Middle frontal gyrus (tissue), 1 donor: ENCODE data around the gene ADSS2.

Experiments used
- DNase-seq: peaks from one replicate; pipeline ENCODE4 v3.0.0-alpha.2; 2015; ENCODE audit warnings: low spot score; ENCODE audit errors: extremely low spot score

The ADSS2 gene

DNA sequence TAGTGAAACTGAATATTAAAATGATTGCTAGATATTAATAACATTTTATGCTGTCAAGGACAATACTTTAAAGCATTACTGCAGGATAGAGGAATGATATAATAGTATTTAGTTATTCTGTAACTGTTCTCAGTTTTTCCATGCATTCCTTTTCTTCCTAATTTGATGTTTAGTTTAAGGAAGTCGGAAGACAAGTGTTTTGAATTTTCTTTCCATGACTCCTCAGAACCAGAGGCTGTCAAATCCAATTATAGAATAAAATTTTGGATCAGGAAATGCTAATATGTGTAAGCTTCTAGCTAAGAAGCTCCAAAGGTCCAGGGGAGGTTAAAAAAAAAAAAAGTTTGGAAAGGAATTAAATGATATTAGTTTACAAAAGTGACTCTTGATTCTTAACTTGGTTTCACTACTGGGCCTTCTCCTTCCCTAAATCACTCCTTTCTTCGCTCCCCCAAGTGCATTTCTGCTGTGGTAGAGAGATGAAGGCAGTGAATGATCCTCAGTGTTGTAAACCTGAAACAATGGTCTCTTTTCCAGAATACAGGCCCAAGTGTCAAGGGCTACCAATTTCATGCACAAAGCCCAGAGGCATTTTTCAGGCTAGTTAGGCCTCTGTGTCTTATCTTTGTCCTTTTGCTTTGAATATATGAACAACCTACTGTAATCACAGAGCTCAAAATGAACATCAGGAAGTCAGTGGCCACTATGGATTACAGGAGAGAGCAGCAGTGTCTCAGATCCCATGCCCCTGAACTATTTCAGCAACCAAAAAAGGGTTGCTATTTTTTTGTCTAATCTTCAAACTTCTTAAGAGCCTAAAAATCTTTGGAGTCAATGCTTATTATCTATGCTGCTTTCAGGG is 6.2 kb downstream of the ADSS2 start:
- no peak for DNase-seq

DNA sequence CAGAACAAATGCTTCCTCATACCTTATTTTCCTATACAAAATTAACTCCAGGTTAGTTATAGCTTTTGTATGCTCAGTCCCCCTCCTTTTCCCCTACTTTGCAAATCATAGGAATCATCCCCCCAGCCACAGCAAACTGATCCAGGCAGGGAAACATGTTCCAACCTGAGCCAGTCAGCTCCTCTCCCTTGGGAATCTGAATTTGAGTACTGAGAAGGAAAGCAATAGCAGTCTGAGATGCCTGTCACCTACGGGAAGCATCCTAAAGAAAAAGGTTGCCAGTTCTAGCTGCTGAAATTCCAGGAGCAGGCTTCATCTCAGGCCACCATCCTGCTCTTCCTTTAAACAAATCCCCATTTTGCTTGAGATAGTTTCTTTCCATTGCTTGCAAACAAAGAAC is 6.9 kb downstream of the ADSS2 start:
- DNase-seq: no peak

DNA sequence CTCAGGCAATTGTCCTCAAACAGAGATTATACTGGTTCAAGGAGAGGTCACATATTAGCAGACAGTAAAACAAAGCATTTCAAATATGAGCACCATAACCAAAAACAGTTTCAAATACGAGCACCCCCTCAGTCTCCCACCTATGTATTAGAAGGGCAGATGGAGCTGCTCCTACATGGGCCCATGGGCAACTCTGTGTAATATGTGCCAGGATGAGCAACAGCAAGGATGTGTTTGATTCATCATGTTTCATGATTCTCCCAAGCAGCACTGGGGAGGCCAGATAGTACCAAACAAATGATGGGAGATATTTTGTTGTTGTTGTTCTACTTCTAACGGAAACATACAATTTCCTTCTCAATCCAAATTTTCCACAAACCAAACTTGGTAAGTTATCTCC is 8.9 kb downstream of the ADSS2 start:
- no peak for DNase-seq

DNA sequence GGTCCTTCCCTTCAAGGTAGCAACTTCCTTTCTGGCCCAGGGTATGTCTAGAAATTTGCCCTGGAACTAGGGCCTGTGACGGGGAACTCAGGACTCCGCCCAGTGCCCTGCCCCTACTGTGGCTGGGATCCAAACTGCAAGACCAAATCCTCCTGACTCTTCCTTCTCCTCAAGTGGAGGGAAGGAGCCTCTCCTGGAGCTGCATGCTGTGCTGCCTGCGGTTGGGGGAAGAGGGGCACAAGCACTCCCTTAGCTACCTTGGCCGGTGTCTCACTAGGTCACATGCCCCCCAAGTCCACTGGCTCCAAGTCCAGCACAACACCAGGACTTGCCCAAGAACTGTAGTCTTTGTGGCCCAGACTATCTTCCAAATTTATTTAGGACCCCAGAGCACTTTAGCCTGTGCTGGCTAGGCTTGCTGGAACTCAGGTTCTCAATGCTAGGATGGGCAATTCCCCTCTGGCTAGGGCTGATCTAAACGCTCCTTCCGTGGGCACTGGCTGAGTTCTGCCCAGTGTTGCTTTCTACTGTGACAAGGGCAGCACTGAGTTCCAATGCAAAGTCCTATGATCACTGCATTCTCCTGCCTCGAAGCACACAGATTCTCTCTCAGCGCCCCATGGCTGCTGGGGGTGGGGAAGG is 12.2 kb downstream of the ADSS2 start:
- no peak for DNase-seq

DNA sequence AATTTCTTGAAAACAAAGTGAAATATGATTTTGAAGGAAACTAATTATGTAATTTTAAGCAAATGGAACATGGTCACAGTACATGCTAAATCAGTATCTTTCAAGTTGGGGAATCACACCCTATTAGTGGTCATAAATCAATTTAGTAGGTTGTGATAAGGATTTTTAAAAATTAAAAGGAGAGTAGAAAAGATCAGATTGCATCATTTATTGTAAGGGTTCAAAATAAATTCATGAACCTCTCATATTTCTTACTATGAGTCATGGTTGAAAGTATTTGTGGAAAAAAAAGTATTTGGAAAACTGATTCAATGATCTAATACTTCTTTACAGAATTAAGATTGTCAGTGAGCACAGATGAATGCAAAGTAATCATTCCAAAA is 14.6 kb downstream of the ADSS2 start:
- DNase-seq: no peak

DNA sequence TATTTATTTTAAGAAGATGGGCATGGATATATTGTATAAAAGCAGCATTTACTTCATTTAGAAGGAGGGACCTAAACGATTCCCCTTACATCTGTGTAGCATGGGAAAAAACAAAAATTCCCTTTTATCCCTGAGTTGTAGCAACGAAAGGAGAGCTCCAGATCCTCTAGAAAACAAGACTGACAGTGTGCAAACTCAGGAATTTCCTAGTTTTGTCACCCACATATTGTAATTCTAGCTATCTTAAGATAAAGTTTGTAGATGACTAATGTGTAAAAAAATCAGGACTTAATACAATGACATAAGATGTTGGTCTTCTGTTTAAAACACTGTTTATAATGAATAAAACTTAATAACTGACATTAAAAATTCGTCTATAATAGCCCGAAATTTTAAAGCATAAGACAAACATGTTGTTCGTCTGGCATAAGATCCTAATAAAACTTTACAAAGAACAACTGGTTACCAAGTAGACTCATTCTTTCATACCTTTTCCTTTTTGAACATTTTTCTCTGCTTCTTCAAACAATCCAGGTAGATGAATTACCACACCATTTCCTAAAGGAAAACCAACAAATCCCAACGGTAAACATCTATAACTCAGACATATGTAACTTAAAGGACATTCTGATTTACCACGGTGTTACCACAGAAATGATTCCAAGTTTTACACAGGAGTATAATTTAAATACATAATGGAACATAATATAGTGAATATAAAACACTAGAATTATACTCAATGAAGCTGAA is 15.2 kb downstream of the ADSS2 start:
- no peak for DNase-seq

DNA sequence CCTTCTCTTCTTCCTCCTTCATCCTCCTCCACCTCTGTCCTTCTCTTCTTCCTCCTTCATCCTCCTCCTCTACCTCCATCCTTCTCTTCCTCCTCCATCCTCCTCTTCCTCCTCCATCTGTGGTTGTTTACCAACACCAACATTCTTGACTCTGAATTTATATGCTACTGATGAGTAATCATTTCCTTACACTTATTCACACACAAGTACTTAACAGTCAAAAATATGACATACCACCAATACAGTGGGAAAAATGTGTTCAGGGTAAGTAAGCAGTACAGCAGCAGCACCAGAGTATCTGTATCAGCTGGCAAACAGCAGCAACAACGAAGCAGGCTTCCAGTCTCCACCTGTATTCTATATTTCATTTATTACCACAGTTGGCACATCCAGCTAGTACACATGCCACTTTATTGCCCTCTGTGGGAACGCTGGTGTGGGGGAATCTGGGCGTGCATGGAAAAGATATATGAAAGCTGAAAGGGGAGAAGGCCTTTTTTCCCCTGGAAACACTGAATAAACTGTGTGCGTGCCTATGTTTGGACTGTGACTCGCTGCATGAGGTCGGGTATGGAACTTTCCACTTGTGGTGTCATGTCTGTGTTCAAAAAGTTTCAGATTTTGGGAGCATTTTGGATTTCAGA is 16.0 kb downstream of the ADSS2 start:
- DNase-seq: no peak

DNA sequence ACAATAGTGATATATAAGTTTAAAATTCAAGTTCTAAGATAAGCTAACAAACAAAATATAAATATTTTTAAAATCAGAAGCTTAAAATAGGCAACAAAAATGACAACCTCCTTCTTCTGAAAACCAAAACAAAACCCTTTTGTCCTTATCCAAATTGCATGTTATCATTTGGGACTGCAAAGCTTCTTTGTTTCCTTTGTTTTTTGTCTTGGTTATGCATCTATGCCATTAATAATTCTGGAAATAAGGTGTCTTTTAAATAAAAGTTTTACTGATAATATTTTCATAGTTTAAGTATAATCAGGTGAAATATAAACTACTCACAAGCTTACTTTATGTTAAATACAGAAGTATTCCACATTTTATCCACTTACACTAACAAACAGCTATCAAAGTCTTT is 20.5 kb downstream of the ADSS2 start:
- DNase-seq: no peak

DNA sequence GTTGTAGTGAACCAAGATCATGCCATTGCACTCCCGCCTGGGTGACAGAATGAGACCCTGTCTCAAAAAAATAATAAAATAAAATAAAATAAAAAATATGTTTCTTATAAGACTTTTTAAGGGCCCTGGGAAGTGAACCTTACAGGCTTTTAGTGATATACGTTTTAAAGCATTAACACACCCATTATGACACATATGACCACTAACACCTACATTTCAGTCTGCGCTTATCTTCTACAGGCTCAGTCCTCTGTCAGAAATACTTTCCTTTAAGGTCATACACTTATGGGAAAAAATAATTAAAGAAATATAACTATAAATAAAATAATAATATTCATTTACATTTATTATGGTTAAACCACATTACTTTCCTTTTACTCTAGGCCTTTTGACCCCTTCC is 21.9 kb downstream of the ADSS2 start:
- no peak for DNase-seq

DNA sequence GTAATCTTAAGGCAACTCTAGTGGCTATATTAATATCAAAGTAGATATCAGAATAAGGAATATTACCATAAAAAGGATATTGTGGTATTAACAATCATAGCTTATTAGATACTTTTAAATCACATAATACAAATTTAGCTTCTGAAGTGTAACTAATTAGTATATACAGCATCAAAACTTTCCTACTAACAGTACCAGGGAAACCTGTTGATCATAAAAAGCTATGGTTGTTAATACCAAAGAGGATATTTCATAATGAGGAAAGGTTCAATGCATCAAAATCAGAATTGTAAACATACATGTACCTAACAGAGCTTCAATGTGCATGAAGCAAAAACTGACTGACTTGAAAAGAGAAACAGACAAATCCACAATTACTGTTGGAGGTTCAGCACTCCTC is 24.1 kb downstream of the ADSS2 start:
- DNase-seq: no peak

DNA sequence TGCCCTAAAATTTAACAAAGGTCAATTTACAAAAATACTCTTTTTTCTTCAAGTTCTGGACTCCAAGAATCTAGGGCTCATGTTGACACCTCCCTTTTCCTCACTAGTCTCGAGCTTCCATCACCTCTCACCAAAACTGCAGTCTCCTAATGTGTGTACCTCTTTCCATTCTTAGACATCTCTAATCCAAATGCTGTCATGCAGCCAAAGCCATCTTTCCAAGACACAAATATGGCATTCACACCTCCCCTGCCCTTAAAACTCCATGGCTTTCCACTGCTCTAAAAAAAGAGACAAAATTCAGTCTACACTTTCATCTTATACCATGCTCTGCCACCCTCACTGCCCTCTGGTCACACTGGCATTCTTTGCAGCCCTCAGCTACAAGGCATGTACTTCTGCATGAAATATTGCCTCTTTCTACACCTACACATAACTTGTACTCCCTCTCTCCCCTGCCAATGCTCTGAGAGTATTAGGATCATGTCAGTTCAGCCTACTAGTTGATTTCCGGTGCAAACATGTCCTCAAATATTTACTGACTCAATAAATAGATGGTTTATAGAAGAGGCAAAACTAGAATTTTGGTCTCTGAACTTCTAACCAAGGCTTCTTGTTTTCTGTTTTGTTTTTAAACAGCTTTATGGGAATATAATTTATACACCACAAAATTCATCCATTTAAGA is 26.9 kb downstream of the ADSS2 start:
- DNase-seq: no peak

DNA sequence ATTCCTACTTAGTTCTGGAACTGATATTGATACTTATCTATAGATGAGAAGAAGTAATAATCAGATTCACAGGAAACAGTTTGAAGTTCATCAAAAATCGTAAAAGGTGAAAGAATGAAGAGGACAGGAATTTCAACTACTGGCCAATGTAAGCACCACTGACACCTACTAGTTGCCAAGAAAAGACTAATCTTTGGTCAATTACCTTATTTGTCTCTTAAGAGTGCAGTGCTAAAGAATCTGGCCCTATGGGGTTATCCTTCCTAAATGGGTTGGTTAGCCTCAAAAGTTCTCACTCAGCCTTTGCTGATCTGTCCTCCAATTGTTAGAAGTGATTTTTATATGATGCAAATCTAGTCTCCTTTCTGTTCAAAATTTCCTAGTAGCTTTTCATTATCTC is 29.5 kb downstream of the ADSS2 start:
- DNase-seq: no peak

DNA sequence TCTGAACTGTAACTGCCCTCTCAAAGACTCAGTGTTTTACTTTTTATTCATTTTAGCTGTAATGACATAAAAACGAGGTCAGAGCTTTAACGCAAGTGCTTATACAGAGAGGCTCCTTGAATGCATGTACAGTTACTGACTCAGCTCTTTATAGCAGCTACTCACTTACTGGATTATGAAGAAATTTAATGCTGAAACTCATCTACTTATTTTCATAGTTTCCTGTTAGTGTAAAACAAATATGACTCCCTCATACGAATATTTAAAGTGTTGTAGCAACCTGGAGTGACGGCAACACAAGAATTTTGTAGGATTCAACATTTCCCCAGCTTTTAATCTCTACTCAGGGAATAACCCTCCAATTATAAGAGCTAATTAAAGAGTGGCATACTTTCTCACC is 32.7 kb downstream of the ADSS2 start:
- DNase-seq: no peak

DNA sequence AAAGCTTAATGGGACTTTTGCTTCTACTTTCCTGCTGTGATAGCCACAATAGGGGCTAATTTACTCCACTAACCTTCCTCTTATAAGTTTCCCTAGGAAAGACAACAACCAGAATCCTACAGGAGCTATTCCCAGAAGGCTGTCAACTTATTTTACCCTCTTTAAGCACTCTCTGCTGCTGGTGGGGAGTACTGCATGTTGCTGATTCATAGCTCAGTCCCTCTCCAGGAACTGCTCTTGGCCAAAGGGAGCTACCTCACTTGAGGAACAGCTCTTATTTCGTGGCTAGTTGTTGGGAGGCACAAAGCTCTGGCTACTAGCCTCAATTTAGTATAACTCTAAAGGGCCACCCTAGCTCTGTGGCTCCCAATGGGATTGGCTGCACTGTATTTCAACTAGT is 37.2 kb downstream of the ADSS2 start:
- no peak for DNase-seq

DNA sequence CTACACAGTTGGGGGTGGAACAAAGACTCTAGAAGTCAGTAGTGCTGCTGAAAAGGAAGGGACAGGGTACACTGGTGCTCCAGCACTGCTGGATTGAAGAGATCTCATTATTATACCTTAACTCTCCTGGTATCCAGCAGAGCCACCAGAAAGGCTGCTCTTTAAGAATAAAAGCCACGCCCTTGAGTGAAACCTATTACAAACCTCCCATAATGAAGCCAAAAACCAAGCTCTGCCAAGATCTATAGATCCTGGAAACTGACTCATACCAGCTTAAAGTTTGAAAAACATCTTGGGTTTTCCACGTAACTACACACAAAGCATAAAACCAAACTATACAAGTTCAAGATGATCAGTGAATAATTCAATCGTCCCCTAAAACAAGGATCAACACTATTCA is 38.0 kb downstream of the ADSS2 start:
- no peak for DNase-seq

DNA sequence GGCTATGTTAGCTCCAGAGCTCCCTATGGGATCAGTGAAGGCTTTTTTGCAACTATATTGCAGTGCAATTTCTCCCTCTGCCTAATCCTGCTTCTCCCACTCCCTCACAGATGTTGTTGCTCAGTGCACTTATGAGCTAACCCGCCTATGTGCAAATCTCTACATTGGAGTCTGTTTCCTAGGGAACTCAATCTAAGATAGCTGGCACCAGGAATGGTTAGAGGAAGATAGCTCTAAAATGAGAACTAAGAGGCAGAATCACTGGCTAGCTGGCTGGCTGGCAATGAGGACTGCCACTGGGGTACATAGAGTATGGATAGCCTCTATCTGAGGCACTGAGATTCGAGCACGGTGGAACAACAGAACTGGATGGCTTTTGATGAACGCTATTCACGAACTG is 39.5 kb downstream of the ADSS2 start:
- DNase-seq: peak; percentile 36

DNA sequence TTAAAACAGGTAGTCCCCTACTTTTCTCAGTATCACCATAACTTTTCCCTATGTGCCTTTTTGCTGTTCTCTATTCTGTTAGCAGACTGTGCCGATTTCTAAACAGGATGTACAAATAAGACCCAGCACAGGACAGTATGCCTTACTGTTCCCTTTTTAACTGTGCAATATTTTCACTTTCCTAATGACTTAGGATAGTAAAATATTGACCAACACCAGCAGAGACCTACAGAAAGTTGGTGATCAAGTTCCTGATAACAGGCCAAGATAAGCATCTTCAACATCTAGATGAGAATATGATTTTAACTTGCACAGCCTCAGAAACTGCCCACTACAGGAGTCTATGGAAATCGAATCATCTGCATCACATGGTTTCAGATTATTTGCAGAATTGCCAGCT is 42.0 kb downstream of the ADSS2 start:
- no peak for DNase-seq

DNA sequence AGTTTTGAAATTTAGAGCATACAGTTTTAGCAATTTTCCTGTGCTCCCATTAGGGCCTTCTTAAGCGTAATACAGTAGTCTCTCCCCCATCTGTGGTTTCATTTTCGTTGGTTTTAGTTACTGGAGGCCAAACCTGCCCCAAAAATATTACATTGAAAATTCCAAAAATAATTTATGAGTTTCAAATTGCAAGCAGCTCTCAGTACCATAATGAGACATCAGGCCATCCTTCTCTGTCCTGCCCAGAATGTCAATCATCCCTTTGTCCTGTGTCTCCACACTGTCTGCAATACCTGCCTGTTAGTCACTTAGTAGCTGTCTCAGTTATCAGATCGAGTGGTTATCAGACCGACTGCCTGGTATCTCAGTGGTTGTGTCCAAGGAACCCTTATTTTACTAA is 45.4 kb downstream of the ADSS2 start:
- DNase-seq: no peak

DNA sequence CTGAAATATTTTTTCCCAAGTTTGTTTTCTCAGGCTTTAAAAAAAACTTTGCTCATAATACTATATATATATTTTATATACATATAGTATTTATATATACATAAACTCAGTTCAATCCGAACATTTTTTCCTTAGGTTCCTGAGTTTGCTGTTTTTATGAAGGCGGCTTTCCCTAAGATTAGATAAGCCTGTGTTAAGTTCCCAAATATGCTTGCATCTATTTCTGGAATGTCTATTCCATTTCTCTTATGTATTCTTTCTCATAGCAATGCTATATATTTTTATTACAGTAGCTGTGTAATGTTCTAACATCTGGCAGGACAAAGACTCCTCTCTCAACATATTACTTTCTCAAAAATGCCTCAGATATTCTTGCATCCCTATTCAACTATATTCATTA is 45.9 kb downstream of the ADSS2 start:
- DNase-seq: no peak

DNA sequence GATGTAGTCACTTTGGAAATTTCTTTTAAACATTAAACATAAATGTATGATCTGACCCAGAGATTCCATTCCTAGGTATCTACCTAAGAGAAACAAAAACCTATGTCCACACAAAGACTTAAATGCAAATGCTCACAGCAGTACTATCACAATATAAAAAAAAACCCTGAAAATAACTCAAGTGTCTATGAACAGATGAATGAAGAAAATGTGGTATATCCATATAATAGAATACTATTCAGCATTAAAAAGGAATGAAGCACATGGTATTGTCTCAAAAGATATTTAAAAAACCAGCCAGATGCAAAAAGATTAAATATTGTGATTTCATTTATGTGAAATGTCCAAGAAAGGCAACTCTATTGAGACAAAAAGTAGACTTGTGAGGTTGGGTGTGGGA is 48.3 kb downstream of the ADSS2 start:
- no peak for DNase-seq

DNA sequence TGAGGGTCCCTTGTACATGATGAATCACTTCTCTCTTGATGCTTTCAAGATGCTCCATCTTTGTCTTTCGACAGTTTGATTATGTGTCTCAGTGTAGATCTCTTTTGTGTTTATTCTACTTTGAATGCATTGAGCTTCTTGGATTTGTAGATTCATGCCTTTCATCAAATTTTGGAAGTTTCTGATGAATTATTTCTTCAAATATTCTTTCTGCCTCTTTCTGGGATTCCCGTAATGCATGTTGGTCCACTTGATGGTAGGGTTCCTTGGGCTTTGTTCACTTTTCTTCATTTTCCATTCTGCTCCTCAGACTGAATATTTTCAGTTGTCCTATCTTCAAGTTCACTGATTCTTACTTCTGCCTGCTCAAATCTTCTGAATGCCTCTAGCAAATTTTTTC is 50.7 kb downstream of the ADSS2 start:
- DNase-seq: no peak
